Erythroblast (primary cell): Measurements from ENCODE around the gene LY6G5B.

Experiments
- GATA1 ChIP-seq: IDR thresholded peaks from 2 replicates; pipeline ENCODE4 v1.6.1; 2011; ENCODE audit warnings: low read depth, mild to moderate bottlenecking, control low read depth, low read length, moderate library complexity
- POLR2A ChIP-seq: IDR thresholded peaks from 2 replicates; pipeline ENCODE4 v1.6.1; 2011; ENCODE audit warnings: mild to moderate bottlenecking, low read length

GRCh38 chr6:31706599-31706998 lies 36.8 kb downstream of the LY6G5B start, which contains the start of gene LY6G6F:
- TF ChIP-seq POLR2A (no peak), GATA1 (no peak)
